GM20000 (cell line): ENCODE measurements around the gene UPK2.
A peak's percentile ranks its signal among the peaks of the same experiment; 100 is the strongest.

Experiments used
- DNase-seq: peaks from one replicate; pipeline ENCODE4 v3.0.0; 2012; ENCODE audit warnings: low spot score
- TF ChIP-seq, protein P1 (sequence below): IDR thresholded peaks from 2 replicates; pipeline ENCODE4 v1.5.1; 2012; ENCODE audit warnings: mild to moderate bottlenecking, control low read depth; ENCODE audit errors: extremely low read depth, missing control alignments

Gene UPK2

DNA sequence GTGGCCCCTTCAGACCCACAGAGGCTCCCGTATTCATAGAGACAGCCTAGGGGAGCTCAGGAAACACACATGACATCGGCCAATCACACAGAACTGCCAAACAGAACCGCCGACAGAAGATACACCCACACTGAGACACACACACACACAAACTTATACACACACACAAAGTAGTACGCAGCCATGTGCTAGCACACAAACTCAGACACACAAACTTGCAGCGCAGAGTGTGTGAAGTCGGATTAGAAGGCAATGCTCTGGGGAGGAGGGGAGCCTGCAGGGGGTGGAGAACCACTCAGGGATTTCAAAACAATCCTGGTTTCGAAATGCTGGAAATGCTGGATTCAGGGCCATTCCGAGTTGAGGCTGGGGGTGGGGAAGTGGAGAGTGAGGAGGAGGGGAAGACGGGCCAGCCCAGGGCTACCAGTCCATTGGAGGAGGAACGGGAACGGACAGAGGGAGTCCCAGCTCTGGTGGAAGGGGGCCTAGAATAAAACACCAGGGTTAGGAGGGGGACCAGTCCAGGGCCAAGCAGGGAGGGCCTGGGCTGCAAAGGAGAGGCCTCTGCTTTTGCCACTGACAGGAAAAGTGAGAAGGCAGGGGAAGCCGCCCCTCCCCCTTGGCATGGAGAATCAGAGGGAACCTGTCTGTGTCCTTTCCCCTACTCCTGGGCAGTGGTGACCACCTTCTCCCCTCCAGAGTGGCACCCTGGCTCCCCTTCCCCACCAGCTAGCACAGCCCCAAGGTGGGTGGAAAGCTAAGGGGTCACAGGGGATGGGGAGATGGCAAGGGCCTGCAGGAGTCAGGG is 34.8 kb upstream of the UPK2 start:
- no peak for DNase-seq
- TF ChIP-seq, protein P1, sequence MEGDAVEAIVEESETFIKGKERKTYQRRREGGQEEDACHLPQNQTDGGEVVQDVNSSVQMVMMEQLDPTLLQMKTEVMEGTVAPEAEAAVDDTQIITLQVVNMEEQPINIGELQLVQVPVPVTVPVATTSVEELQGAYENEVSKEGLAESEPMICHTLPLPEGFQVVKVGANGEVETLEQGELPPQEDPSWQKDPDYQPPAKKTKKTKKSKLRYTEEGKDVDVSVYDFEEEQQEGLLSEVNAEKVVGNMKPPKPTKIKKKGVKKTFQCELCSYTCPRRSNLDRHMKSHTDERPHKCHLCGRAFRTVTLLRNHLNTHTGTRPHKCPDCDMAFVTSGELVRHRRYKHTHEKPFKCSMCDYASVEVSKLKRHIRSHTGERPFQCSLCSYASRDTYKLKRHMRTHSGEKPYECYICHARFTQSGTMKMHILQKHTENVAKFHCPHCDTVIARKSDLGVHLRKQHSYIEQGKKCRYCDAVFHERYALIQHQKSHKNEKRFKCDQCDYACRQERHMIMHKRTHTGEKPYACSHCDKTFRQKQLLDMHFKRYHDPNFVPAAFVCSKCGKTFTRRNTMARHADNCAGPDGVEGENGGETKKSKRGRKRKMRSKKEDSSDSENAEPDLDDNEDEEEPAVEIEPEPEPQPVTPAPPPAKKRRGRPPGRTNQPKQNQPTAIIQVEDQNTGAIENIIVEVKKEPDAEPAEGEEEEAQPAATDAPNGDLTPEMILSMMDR: no peak

DNA sequence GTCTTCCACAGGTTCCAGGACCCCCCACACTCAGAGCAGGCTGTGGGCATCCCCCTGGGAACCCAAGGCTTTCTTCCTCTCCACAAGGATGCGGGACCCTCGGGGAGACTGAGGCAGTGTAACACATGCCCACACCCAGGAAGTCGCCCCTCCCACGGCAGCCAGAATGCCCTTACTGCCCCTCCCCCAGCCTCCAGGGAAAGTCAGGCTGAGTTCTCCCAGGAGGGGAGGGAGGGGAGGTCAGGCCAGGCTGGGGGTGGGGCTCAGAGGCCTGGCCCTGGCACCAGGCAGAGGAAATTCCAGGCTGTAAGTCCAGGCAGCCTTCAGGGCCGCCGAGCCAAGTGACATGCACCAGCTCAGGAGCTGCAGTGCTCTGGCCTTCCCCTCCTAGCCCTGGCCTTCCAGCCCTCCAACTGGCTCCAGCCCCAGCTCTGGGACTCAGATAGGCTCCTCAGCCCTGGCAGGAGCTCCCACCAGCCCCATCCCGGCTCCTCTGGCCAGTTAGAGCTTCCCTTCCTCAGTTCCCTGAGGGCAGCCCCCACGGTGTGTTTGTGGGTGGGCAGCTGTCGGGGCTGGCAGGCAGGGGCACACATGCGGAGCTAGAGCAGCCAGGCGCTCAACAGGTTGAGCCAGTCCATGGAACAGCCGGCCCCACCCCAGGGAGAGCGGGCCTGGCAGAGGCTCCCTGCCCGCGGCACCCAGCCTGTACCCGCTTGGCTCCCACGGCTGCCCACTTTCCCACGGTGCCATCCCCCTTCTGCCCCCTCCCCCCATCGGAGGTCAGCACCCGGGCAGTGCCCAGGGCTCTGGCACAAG is 34.0 kb upstream of the UPK2 start:
- TF ChIP-seq, protein P1: no peak
- DNase-seq: no peak

DNA sequence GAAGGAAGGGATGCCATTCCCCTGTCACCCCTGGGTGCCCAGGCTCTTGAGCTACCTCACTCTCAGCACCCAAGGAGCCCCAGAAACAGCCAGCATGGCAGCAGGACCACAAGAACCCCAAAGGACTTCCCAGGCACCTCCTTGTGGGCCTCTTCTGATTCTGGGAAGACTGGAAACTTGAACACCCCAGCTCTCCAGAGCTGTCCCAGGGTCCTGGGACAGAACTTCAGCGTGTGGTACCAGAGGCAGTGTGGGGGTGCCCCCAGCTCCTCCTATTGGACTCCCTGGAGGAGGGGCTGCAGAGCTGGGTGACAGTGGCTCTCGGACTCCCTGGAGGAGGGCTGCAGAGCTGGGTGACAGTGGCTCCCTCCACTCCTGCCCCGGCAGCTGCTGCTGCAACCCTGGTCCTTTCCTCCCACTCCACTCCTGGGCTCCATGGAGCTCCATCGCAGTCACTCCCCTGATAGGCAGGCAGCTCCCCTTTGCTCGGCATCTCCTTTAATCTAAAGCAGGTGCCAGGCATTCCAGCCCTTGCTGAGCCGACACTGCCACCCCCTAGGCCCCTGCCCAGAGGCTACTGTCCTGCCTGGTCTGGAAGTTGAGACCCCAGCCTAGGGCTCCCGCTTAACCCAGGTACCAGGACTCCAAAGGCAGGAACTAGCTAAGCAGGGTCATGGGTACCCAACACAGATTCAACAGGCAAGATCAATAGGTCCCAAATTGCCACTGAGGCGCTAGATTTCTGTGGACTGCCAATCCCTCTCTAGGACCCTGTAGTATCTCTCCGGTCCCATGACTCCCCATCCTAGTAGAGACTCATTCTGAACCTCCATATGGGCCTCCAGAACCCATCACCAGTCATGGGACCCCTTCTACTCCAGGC is 33.1 kb upstream of the UPK2 start:
- TF ChIP-seq, protein P1: no peak
- no peak for DNase-seq

DNA sequence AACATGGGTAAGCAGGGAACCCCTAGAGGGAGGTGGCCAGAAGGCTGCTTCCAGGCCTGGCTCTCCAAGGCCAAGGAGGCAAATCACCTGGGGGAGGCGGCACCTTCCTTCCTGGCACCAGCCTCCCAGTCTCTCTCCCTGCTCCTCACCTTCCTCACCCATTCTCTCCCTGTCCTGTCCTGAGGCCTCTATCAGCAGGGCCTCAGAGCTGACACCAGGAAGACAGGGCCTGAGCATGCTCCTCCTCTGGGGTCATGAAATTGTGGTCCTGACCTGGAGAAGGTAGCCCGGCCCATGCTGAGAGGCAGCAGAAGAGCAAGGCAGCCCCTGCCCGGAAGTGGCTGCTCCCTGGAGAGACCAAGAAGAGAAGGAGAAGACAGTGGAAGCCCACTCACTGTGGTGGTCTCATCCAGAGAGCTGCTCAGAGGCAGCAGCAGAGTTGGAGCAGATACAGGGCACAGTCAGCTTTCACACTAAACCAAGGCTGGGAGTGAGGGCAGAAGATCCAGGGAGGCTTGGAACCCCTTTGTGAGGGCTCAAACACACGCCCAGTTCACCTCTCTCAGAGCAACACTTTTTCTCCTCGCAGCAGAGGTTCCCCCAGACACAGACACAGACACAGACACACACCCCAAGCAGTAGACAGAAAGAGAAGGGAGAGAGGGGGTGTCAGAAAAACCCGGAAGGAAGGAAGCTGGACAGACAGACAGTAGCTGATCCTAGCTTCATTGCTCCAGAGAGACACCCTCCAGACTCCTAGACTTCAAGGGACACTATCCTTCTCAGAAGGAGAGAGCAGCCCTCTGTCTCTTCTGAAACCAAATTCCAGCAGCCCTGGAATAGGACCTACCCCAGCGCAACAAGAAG is 32.1 kb upstream of the UPK2 start:
- no peak for DNase-seq
- TF ChIP-seq, protein P1: no peak

DNA sequence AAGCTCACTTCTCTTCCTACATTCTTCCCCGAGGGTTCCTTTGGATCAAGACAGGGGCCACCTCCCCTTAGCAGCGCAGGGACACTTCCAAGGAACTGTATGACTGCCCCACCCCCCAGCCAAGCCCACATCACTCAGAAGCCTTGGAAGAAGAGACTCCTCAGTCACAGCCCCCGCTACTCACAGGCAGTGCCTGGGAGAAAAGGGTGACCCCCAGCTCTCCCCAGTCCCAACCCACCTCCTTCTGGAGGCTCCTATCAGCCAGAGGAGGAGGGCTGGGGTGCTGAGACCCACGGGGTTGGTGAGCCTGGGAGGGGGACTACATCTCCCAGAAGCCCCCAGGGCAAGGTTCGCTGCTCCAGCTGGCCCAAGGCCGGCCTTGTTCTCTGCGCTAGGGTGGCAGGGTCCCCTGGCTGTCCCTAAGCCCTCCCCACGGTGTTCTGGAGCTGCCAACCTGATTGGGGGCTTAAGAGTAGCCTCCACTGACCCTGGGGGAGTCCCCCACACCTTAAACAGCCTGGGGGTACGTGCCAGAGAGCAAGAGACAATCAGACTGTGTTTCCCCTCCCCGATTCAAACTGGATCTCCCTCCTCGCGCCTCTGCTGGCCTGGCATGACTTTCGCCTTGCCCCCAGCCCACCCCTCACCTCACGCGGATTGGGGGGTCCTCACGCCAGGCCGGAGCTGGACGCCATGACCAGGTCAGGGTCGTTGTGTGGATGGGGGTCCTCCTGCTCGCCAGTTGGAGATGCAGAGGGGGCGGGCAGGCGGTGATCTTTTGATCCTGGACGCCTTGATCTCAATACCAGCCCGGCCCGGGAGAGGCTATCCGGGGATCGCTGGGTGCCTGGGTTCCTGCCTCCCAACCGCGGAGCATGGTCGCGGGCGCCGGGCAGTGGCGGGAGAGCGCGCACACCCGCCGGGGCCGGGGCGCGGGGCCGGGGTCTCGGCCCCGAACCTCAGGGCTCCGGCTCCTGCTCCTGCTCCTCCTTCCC is 31.2 kb upstream of the UPK2 start:
- TF ChIP-seq, protein P1: no peak
- peak; percentile 86 for DNase-seq
